Measurements from ENCODE around the gene PRKAR1B.

DNA sequence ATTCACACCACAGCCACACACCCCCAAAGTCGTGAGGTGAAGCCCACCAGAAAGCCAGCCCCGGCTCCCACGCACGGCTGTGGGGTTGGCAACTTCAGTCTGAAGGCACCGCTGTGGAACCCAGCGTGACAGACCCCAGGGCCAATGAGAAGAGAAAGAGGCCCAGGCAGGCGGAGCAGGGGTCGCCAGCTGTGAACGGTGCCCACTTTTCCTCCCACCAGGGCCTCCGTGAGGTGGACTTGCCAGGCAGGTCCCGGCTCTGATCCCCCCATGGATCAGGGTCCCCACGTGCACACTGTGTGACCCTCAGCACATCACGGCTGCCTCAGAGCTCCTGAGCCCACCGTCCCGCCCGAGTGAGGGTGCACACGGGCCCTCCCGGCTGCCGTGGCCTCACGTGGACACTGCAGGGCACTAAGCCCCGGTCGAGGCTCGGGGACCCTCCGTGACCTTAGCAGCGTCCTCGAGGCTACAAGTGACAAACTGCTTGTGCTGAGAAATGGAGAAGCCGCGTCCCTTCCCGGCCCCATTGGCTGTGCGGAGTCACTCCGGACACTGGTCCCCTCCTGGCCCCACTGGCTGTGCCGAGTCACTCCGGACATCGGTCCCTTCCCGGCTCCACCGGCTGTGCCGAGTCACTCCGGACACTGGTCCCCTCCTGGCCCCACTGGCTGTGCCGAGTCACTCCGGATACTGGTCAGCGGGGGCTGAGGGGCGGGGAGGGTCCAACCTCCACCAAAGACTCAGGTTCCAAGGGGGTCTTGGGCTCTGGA is 135.0 kb downstream of the PRKAR1B start:
- TF ChIP-seq, protein P1, sequence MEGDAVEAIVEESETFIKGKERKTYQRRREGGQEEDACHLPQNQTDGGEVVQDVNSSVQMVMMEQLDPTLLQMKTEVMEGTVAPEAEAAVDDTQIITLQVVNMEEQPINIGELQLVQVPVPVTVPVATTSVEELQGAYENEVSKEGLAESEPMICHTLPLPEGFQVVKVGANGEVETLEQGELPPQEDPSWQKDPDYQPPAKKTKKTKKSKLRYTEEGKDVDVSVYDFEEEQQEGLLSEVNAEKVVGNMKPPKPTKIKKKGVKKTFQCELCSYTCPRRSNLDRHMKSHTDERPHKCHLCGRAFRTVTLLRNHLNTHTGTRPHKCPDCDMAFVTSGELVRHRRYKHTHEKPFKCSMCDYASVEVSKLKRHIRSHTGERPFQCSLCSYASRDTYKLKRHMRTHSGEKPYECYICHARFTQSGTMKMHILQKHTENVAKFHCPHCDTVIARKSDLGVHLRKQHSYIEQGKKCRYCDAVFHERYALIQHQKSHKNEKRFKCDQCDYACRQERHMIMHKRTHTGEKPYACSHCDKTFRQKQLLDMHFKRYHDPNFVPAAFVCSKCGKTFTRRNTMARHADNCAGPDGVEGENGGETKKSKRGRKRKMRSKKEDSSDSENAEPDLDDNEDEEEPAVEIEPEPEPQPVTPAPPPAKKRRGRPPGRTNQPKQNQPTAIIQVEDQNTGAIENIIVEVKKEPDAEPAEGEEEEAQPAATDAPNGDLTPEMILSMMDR (IDR thresholded peaks at IDR 0.05 in 8 of 11, conservative IDR thresholded peaks at IDR 0.05 in 3 of 11): no peak
- TF ChIP-seq POLR2A (IDR thresholded peaks at IDR 0.05): no peak
- peak in 1 of 3 donors; percentile 14 for TF ChIP-seq POLR2AphosphoS5 (IDR thresholded peaks at IDR 0.05)
